ENCODE measurements around the gene MRPL22. TPM values are rescaled to one million over a fixed set of nuclear protein-coding genes. Genes with fewer than 3 reads are reported as not detected.
"Not testable (repeated sequence)": the region's sequence is repeated elsewhere in the genome, so short reads cannot be mapped to it uniquely, and the experiment has no call there.

The MRPL22 gene
- total RNA-seq, 2 donors from 2014 or later, result 25.4 to 30.1 TPM

DNA sequence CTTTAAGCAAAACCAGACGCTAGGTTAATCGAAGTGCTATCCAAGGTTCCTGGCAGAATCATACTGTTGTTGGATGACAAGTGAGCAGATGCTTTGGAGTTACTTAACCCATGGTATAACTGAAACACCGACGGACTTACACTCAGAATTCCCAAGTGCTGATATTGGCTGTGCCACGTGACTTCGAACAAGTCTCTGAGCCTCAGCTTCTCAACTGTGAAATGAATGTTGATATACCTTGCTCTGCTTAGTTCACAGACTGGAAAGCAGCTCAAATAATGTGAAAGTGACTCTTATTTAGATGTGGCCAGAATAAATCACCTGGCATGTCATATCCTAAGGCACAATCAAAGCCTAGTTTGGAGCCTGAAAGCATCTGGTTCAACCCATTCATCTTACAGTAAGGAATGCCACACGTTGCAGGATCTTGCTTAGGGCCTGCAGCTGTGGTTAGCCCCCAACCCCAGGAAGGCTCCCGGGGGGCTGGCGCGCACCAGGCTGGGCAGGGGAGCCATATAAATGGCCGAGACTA, 3.6 kb upstream of the MRPL22 start:
- Histone ChIP-seq H3K4me3 (peak overlapping the region; percentile 65 to 94), H3K27ac (peak overlapping the region; percentile 59 to 80)
- no peak for DNase-seq (ENCODE audit: low spot score)

DNA sequence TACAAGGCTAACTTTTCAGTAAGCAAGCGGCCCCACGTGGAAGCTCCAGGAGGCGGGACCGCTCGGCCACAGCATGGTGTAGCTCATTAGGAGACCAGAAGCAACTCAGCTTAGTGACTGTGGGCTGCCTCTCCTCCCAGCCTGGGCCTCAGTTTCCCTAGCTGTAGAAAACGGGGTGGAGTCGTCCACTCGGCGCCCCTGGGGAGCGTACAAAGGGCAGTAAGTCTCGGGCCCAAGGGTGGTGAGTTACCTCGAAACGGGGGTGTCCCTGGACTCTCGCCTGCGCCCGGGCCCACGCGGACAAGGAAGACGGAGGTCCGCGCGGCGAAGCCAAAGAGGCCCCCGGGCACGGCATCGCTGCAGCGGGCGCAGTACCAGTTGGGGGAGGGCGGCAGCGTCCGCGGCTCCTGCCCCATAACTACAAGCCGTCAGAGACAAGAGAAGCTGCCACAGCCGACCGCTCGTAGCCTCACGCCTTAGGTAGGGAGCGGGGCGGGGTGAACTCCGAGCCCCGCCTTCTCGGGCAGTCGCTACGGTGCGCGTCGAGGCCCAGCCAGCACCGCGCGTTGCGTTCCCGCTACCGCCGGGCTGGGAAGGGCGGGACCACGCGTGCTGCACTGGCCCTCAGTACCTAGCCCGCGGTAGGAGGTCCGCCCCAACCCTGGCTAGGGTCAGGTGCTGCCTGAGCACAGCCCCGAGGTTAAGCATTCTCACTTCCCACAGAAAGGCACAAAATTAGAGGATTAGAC, 3.0 kb upstream of the MRPL22 start, which contains the start of gene GEMIN5:
GEMIN5 (minus strand) TSS at position 494 of the 749 bp plus-strand sequence; CDS start at position 416, 78 bp downstream.
- Histone ChIP-seq H3K27me3 (no peaks in the 10 kb centered on the region), H3K36me3 (peaks cover 8% of the 10 kb centered on the region), H3K27ac (peak within 1 kb of the TSS; percentile 59 to 80), H3K4me3 (peak within 1 kb of the TSS; percentile 65 to 94), H3K9me3 (no peaks in the 10 kb centered on the region), H3K4me1 (peaks cover 0 to 41% of the 10 kb centered on the region in 2 donors)
- DNase-seq (ENCODE audit: low spot score), result peak; percentile 79
- TF ChIP-seq, protein P1, sequence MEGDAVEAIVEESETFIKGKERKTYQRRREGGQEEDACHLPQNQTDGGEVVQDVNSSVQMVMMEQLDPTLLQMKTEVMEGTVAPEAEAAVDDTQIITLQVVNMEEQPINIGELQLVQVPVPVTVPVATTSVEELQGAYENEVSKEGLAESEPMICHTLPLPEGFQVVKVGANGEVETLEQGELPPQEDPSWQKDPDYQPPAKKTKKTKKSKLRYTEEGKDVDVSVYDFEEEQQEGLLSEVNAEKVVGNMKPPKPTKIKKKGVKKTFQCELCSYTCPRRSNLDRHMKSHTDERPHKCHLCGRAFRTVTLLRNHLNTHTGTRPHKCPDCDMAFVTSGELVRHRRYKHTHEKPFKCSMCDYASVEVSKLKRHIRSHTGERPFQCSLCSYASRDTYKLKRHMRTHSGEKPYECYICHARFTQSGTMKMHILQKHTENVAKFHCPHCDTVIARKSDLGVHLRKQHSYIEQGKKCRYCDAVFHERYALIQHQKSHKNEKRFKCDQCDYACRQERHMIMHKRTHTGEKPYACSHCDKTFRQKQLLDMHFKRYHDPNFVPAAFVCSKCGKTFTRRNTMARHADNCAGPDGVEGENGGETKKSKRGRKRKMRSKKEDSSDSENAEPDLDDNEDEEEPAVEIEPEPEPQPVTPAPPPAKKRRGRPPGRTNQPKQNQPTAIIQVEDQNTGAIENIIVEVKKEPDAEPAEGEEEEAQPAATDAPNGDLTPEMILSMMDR (IDR thresholded peaks at IDR 0.05), result no peak

More for the DNA sequence above, 3.6 kb upstream of the MRPL22 start:
- TF ChIP-seq, protein P1 (IDR thresholded peaks at IDR 0.05), result no peak
- peaks cover 12% of the 10 kb centered on the region for H3K36me3 ChIP-seq
- H3K4me1 ChIP-seq, result peaks cover 0 to 35% of the 10 kb centered on the region in 2 donors
- no peaks in the 10 kb centered on the region for H3K9me3 ChIP-seq
- H3K27me3 ChIP-seq, result no peaks in the 10 kb centered on the region

DNA sequence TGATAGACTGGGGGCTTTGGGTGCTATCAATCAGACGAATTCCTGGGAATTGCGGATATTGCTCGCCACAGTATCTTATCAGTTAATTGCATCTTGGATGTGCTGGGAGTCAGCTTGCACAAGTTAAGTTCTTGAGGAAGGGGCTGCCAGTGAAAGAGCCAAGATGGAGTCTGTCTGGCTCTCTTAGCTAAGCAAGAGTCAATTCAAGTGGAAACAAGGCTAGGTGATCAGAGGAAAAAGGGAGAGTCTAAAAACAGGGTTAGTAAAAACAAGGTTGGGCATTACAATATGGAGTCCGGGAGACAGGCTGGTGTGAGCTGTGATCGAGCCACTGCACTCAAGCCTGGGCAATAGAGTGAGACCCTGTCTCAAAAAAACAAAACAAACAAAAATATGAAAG, 1.5 kb upstream of the MRPL22 start:
- H3K9me3 ChIP-seq; H3K27me3 ChIP-seq; DNase-seq (ENCODE audit: low spot score); H3K27ac ChIP-seq; H3K4me3 ChIP-seq; H3K36me3 ChIP-seq: not testable (repeated sequence)
- H3K4me1 ChIP-seq, result peaks cover 0 to 41% of the 10 kb centered on the region in 2 donors

DNA sequence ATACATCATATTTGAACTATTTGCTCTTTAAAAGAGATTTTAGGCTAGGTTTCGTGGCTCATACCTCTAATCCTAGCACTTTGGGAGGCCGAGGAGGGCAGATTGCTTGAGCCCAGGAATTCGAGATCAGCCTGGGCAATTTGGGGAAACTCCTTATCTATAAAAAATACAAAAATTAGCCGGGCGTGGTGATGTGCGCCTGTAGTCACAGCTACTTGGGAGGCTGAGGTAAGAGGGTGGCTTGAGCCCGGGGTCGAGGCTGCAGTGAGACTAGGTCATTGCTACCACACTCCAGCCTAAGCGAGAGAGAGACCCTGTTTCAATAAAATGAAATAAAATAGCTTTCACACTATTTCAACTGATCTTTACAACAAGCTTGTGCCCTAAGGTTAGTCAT, 500 bp upstream of the MRPL22 start:
- TF ChIP-seq, protein P1 (IDR thresholded peaks at IDR 0.05), result no peak
- Histone ChIP-seq H3K4me1 (peaks cover 0 to 47% of the 10 kb centered on the region in 2 donors), H3K4me3 (peak overlapping the region; percentile 69 to 71), H3K9me3 (no peaks in the 10 kb centered on the region), H3K27ac (peak overlapping the region; percentile 79 to 80), H3K27me3 (no peaks in the 10 kb centered on the region), H3K36me3 (no peaks in the 10 kb centered on the region)
- DNase-seq (ENCODE audit: low spot score), result no peak

DNA sequence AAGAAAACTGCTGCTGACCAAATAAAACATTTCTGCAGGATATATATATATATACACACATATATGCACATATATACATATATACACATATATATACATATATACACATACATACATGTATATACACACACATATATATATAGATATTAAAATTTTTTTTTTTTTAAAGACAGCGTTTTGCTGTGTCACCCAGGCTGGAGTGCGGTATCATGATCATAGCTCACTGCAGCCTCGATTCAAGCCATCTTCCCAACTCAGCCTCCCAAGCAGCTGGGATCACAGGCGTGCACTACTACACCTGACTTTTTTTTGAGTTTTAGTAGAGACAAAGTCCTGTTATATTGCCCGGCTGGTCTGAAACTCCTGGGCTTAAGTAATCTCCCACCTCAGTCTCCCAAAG, 2.7 kb downstream of the MRPL22 start:
- no peaks in the 10 kb centered on the region for H3K9me3 ChIP-seq
- H3K4me3 ChIP-seq, result no peak overlapping the region
- no peak for DNase-seq (ENCODE audit: low spot score)
- H3K27me3 ChIP-seq, result no peaks in the 10 kb centered on the region
- TF ChIP-seq, protein P1 (IDR thresholded peaks at IDR 0.05), result no peak
- no peaks in the 10 kb centered on the region for H3K36me3 ChIP-seq
- peaks cover 0 to 36% of the 10 kb centered on the region in 2 donors for H3K4me1 ChIP-seq
- H3K27ac ChIP-seq, result no peak overlapping the region

DNA sequence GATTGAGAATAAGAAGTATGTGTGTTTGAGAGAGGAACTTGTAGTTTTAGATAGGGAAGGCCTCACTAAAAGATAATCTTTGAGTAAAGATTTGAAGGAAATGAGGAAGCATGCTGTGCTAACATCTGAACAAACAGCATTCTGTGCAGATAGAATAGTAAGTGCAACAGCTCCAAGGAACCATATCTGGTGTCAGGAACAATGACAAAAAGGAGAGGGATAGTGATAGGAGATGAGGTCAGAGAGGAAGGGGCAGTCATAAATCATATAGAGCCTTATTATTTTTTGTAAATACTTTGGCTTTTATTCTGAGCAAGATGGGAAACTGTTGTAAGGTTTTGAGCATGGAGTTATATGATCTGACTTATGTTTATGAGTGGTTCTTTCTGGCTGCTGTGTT, 3.8 kb downstream of the MRPL22 start:
- Histone ChIP-seq H3K36me3 (no peaks in the 10 kb centered on the region), H3K27ac (no peak overlapping the region), H3K9me3 (no peaks in the 10 kb centered on the region), H3K4me3 (no peak overlapping the region), H3K4me1 (peaks cover 0 to 35% of the 10 kb centered on the region in 2 donors), H3K27me3 (no peaks in the 10 kb centered on the region)
- no peak for DNase-seq (ENCODE audit: low spot score)
- TF ChIP-seq, protein P1 (IDR thresholded peaks at IDR 0.05), result no peak

Data from right atrium auricular region (tissue), 2 donors.